Mesenchymal stem cell (in vitro differentiated cells and primary cell): ENCODE results near the gene BTRC.

ENCODE experiments used
- DNase-seq: peaks from one replicate; pipeline ENCODE4 v3.0.0-alpha.2; 2013
- H2AFZ ChIP-seq: one replicate; pipeline ENCODE4 v1.6.1; 2013; ENCODE audit warnings: low read depth, mild to moderate bottlenecking, control low read depth, inconsistent platforms, low read length, moderate library complexity
- H2AK5ac ChIP-seq: 2 replicates; pipeline ENCODE4 v1.6.1; 2013; ENCODE audit warnings: low read length, moderate library complexity, mild to moderate bottlenecking, inconsistent platforms; ENCODE audit not compliant: severe bottlenecking
- H2BK120ac ChIP-seq: one replicate; pipeline ENCODE4 v1.6.1; 2013; ENCODE audit warnings: low read depth, mild to moderate bottlenecking, inconsistent platforms, low read length, moderate library complexity
- H2BK12ac ChIP-seq, 2 experiments: one replicate each; pipeline ENCODE4 v1.6.1; 2013; ENCODE audit warnings: inconsistent platforms in 2 of 2, low read length in 2 of 2, mild to moderate bottlenecking in 2 of 2, moderate library complexity in 2 of 2, control low read depth in 1 of 2
- H2BK15ac ChIP-seq: one replicate; pipeline ENCODE4 v1.6.1; 2013; ENCODE audit warnings: mild to moderate bottlenecking, low read depth, inconsistent platforms; ENCODE audit not compliant: poor library complexity, severe bottlenecking
- H2BK5ac ChIP-seq: 2 replicates; pipeline ENCODE4 v1.6.1; 2013; ENCODE audit warnings: low read depth, mild to moderate bottlenecking, low read length, control low read depth, inconsistent platforms; ENCODE audit not compliant: poor library complexity, severe bottlenecking
- H3K14ac ChIP-seq, 2 experiments: one replicate each; pipeline ENCODE4 v1.6.1; 2013; ENCODE audit warnings: inconsistent platforms in 2 of 2, low read length in 2 of 2, control low read depth in 1 of 2, mild to moderate bottlenecking in 1 of 2, moderate library complexity in 1 of 2
- H3K18ac ChIP-seq, 2 experiments: one replicate each; pipeline ENCODE4 v1.6.1; 2013; ENCODE audit warnings: inconsistent platforms in 2 of 2, low read length in 2 of 2, control low read depth in 1 of 2, low read depth in 1 of 2, mild to moderate bottlenecking in 1 of 2
- H3K23ac ChIP-seq, 2 experiments: one replicate each; pipeline ENCODE4 v1.6.1; 2013; ENCODE audit warnings: inconsistent platforms in 2 of 2, low read length in 2 of 2, mild to moderate bottlenecking in 2 of 2, moderate library complexity in 2 of 2, control low read depth in 1 of 2
- H3K27ac ChIP-seq: 2 replicates; pipeline ENCODE4 v1.5.1; 2013; ENCODE audit warnings: mild to moderate bottlenecking, moderate library complexity, low read length, control low read depth, inconsistent platforms; ENCODE audit not compliant: poor library complexity, severe bottlenecking
- H3K27me3 ChIP-seq, 2 experiments: 2 replicates each; pipeline versions ENCODE4 v1.6.1 to v1.7.0; 2013; ENCODE audit warnings: low read length in 2 of 2, mild to moderate bottlenecking in 2 of 2, moderate library complexity in 2 of 2, control low read depth in 1 of 2, inconsistent platforms in 1 of 2; ENCODE audit not compliant: control insufficient read depth in 1 of 2, insufficient read depth in 1 of 2
- H3K36me3 ChIP-seq, 2 experiments: 2 replicates each; pipeline versions ENCODE4 v1.6.1 to v1.7.0; 2013; ENCODE audit warnings: low read length in 2 of 2, control low read depth in 1 of 2, inconsistent platforms in 1 of 2, low read depth in 1 of 2, mild to moderate bottlenecking in 1 of 2; ENCODE audit not compliant: insufficient read depth in 2 of 2, control insufficient read depth in 1 of 2
- H3K4ac ChIP-seq, 2 experiments: one replicate each; pipeline ENCODE4 v1.6.1; 2013; ENCODE audit warnings: inconsistent platforms in 2 of 2, low read length in 2 of 2, mild to moderate bottlenecking in 2 of 2, moderate library complexity in 2 of 2, control low read depth in 1 of 2, low read depth in 1 of 2
- H3K4me1 ChIP-seq: 2 replicates; pipeline ENCODE4 v1.6.1; 2013; ENCODE audit warnings: low read depth, low read length, control low read depth; ENCODE audit not compliant: control insufficient read depth, insufficient read depth
- H3K4me2 ChIP-seq: 2 replicates; pipeline ENCODE4 v1.6.1; 2013; ENCODE audit warnings: low read length, mild to moderate bottlenecking, inconsistent platforms; ENCODE audit not compliant: poor library complexity, severe bottlenecking
- H3K4me3 ChIP-seq, 2 experiments: 2 replicates each; pipeline versions ENCODE4 v1.5.1 to v1.7.0; 2013; ENCODE audit warnings: low read length in 2 of 2, mild to moderate bottlenecking in 2 of 2, control low read depth in 1 of 2, low read depth in 1 of 2; ENCODE audit not compliant: insufficient read depth in 1 of 2
- H3K79me1 ChIP-seq: replicated peaks from 2 replicates; pipeline ENCODE4 v1.6.1; 2013; ENCODE audit warnings: mild to moderate bottlenecking, control low read depth, low read length, inconsistent platforms; ENCODE audit not compliant: poor library complexity, severe bottlenecking
- H3K9ac ChIP-seq: 2 replicates; pipeline ENCODE4 v1.7.0; 2013; ENCODE audit warnings: mild to moderate bottlenecking, low read length, moderate library complexity
- H3K9me3 ChIP-seq: 2 replicates; pipeline ENCODE4 v1.7.0; 2013; ENCODE audit warnings: mild to moderate bottlenecking, low read length; ENCODE audit not compliant: control insufficient read depth
- H4K8ac ChIP-seq: one replicate; pipeline ENCODE4 v1.6.1; 2013; ENCODE audit warnings: inconsistent platforms, mild to moderate bottlenecking, low read length, moderate library complexity
- H4K91ac ChIP-seq: one replicate; pipeline ENCODE4 v1.6.1; 2013; ENCODE audit warnings: mild to moderate bottlenecking, low read length, inconsistent platforms
- WGBS: methylation state at CpG from one replicate; pipeline ENCODE4 v1.1.7; 2013; ENCODE audit warnings: mixed read lengths; 5-methylcytosine and 5-hydroxymethylcytosine counted together

BTRC gene

DNA sequence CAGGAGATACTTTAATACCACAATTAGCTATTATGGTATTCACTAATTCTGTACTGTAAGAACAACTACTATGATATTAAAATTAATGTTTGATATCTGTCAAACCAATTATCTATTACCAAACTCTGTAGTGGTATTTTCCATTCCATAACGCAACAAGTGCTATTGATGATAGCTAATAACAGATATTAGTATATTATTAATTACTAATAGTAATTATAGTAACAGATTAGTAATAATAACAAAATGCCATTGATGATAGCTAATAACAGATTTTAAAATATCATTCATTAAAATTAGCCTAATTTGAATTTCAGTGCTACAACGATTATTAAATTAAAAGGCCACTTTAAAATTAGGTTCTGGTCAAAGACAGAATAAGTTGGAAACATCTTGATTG is 93.5 kb downstream of the BTRC start:
- WGBS, result no CpG with 5 or more reads among the region's 2 CpGs
- H3K9ac ChIP-seq, result no peak overlapping the region
- H3K27ac ChIP-seq, result no peak overlapping the region
- H3K18ac ChIP-seq, result no peak overlapping the region
- H2AK5ac ChIP-seq, result no peak overlapping the region
- H3K14ac ChIP-seq, result no peak overlapping the region
- H3K9me3 ChIP-seq, result no peaks in the 10 kb centered on the region
- H2BK120ac ChIP-seq, result no peak overlapping the region
- H3K79me1 ChIP-seq, result peaks cover 16% of the 10 kb centered on the region
- H2BK12ac ChIP-seq, result no peak overlapping the region
- H3K4me2 ChIP-seq, result no peak overlapping the region
- no peak overlapping the region for H4K91ac ChIP-seq
- no peaks in the 10 kb centered on the region for H3K27me3 ChIP-seq
- H4K8ac ChIP-seq, result no peak overlapping the region
- no peak overlapping the region for H2AFZ ChIP-seq
- H2BK15ac ChIP-seq, result no peak overlapping the region
- no peak for DNase-seq
- H3K4me3 ChIP-seq, result no peak overlapping the region
- H3K4ac ChIP-seq, result no peak overlapping the region
- H3K23ac ChIP-seq, result no peak overlapping the region
- H2BK5ac ChIP-seq, result no peak overlapping the region
- H3K36me3 ChIP-seq, result no peaks in the 10 kb centered on the region
- no peaks in the 10 kb centered on the region for H3K4me1 ChIP-seq

DNA sequence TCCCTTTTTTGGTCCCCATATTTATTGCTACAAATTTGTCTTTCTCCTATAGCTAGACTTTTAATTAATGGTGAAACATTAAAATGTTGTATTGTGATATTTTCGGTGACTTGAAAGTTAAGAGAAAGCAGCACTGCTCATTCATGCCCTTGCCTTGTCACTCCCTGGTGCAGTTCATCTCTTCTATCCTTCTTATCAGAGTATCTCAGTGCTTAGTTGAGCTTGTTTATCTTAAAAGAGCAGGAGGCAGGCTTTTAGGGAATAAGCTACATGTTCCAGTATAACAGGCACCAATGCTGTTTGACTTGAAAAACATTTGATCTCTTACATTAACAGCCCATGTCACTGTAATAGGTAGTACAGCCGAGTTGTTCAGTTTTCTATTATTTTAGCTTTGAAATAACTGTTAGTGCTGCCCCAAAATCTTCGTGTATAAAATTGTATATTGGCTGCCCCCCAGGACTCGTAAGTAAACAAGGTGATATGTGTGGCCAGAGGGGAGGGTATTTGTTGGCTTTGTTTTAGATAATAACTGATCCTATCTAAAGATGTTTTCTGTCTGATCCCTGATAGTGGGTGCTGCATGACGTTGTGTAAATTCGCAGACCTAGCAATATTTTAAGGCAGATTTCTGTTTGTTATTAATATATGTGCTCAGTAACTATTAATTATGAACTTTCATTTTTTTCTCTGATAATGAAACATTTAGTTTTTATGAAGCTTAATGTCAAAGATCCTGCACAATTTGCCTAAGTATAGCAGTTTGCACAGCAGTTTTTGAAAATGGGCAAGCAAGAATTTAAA is 96.5 kb downstream of the BTRC start:
- 64% methylated on average over 4 of the region's 6 CpGs for WGBS
- H3K4me3 ChIP-seq, result no peak overlapping the region

DNA sequence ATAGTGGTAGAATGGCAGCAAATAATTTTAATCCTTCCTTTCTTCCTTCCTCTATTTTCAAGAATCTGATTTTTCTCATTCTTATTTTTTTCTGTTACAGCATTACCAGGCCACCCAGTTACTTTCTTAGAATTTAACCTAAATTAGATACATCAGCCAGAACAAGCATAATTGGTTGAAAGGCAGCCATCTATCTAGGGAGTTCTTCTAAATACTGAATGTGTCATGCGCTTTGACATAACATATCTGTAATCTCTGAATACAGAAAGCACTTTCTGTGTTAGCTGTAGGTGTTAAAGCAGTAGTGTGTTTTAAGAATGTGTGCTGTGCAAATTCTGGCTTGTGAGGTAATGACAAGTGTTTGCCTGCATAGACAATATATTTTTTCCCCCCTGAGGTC is 97.3 kb downstream of the BTRC start:
- Histone ChIP-seq H3K36me3 (no peaks in the 10 kb centered on the region), H3K18ac (no peak overlapping the region), H3K27me3 (no peaks in the 10 kb centered on the region), H3K9ac (no peak overlapping the region), H2BK15ac (no peak overlapping the region), H3K4me1 (no peaks in the 10 kb centered on the region), H2AFZ (no peak overlapping the region), H3K14ac (no peak overlapping the region), H2AK5ac (no peak overlapping the region), H3K79me1 (peaks cover 13% of the 10 kb centered on the region), H3K4ac (no peak overlapping the region), H2BK5ac (no peak overlapping the region), H4K91ac (no peak overlapping the region), H3K4me3 (no peak overlapping the region), H3K23ac (no peak overlapping the region), H3K27ac (no peak overlapping the region), H2BK120ac (no peak overlapping the region), H3K4me2 (no peak overlapping the region), H3K9me3 (no peaks in the 10 kb centered on the region), H4K8ac (no peak overlapping the region), H2BK12ac (no peak overlapping the region)
- no peak for DNase-seq
- no CpG with 5 or more reads among the region's 1 CpG for WGBS

More for the DNA sequence above, 96.5 kb downstream of the BTRC start:
- Histone ChIP-seq H4K8ac (no peak overlapping the region), H4K91ac (no peak overlapping the region), H2BK15ac (no peak overlapping the region), H2AK5ac (no peak overlapping the region), H3K4me1 (no peaks in the 10 kb centered on the region), H2BK12ac (no peak overlapping the region), H3K18ac (no peak overlapping the region), H3K14ac (no peak overlapping the region), H3K79me1 (peaks cover 17% of the 10 kb centered on the region), H2BK120ac (no peak overlapping the region), H3K9ac (no peak overlapping the region), H2BK5ac (no peak overlapping the region), H3K23ac (no peak overlapping the region), H3K27ac (no peak overlapping the region), H3K27me3 (no peaks in the 10 kb centered on the region), H3K9me3 (no peaks in the 10 kb centered on the region), H2AFZ (no peak overlapping the region), H3K4me2 (no peak overlapping the region), H3K4ac (no peak overlapping the region), H3K36me3 (no peaks in the 10 kb centered on the region)
- no peak for DNase-seq

DNA sequence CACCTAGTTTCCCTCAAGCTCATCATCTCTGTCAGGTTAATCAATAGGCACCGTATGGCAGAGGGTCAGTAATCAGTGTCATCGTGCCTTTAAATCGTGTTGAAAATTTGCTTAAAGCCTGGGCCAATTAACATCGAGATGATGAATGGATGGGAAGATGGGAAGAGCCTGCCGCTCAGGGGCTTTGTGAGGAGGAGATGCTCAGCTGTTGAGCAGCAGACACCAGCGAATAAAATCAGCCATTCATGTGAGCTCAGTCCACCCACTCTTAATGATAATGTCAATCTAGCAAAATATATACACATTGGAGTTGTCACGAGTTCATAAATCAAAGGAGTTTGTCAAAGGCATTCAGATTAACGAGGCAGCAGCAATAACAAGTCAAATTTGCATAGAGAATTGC is 97.7 kb downstream of the BTRC start:
- H3K14ac ChIP-seq, result no peak overlapping the region
- H4K91ac ChIP-seq, result no peak overlapping the region
- no peaks in the 10 kb centered on the region for H3K9me3 ChIP-seq
- no peak overlapping the region for H3K27ac ChIP-seq
- H2BK12ac ChIP-seq, result no peak overlapping the region
- H4K8ac ChIP-seq, result no peak overlapping the region
- no peak overlapping the region for H3K23ac ChIP-seq
- no peak overlapping the region for H2BK15ac ChIP-seq
- H3K4me3 ChIP-seq, result no peak overlapping the region
- H2AFZ ChIP-seq, result no peak overlapping the region
- DNase-seq, result no peak
- no peak overlapping the region for H3K4ac ChIP-seq
- WGBS, result 84% methylated on average over 7 of the region's 8 CpGs
- no peaks in the 10 kb centered on the region for H3K27me3 ChIP-seq
- H2BK5ac ChIP-seq, result no peak overlapping the region
- H3K36me3 ChIP-seq, result no peaks in the 10 kb centered on the region
- no peaks in the 10 kb centered on the region for H3K4me1 ChIP-seq
- H3K9ac ChIP-seq, result no peak overlapping the region
- H3K79me1 ChIP-seq, result peaks cover 13% of the 10 kb centered on the region
- no peak overlapping the region for H2AK5ac ChIP-seq
- no peak overlapping the region for H3K4me2 ChIP-seq
- H2BK120ac ChIP-seq, result no peak overlapping the region
- no peak overlapping the region for H3K18ac ChIP-seq
